H1 (cell line): ENCODE measurements around the gene TSPAN15. TPM values are rescaled to one million over a fixed set of nuclear protein-coding genes. Genes with fewer than 3 reads are reported as not detected.

Experiments
- EGR1 ChIP-seq: IDR thresholded peaks from 2 replicates; pipeline ENCODE4 v1.6.1; 2011; ENCODE audit warnings: low read depth, low read length, borderline replicate concordance
- SIN3A ChIP-seq, 2 experiments: IDR thresholded peaks in 1 of 2; conservative IDR thresholded peaks in 1 of 2; 2 replicates each; pipeline ENCODE4 v1.6.1; 2011 to 2012; ENCODE audit warnings: low read length in 2 of 2, improper control_type of control experiment in 1 of 2, low read depth in 1 of 2, mild to moderate bottlenecking in 1 of 2
- TAF1 ChIP-seq: IDR thresholded peaks from 2 replicates; pipeline ENCODE4 v1.6.1; 2011; ENCODE audit warnings: mild to moderate bottlenecking, low read depth, low read length
- ZNF274 ChIP-seq: IDR thresholded peaks from 2 replicates; pipeline ENCODE4 v1.7.0; 2012; ENCODE audit warnings: low read length, borderline replicate concordance; ENCODE audit errors: extremely low read depth
- polyA plus RNA-seq, 7 experiments: library from polyadenylated mRNA; depleted of rRNA in 3 of 7; stranded (reverse) in 5 of 7; unstranded in 2 of 7; fragments of >200 nt in 5 of 7; fragments of 200-250 nt in 2 of 7; gene quantifications; 1 replicate in 5 of 7; 2 replicates in 1 of 7; 4 replicates in 1 of 7; pipeline versions ENCODE4 v1.2.1 to v1.2.3, GENCODE V29; 2011 to 2013; ENCODE audit warnings: missing spikeins in 2 of 7, mixed read lengths in 2 of 7
- total RNA-seq: library from RNA; stranded (reverse); fragmentation: NEBNext Ultra II Directional; extraction: Animal tissue kit (Norgen Biotek cat#: 25700); gene quantifications from 2 replicates; pipeline ENCODE4 v1.2.1, GENCODE V29; 2021

TSPAN15 gene
- total and polyA plus RNA-seq, 2 of the 8 experiments (the other 6 are each of a cell fraction or from before 2014, with no cell fraction given): 9.7 to 20.0 TPM

- TF ChIP-seq ZNF274 (no peak), TAF1 (no peak), EGR1 (no peak), SIN3A (conservative IDR thresholded peaks at IDR 0.05 in 1 of 2, IDR thresholded peaks at IDR 0.05 in 1 of 2; ENCODE audit: low read depth in 1 of 2, low read length in 2 of 2) (no peak)
- TF ChIP-seq, all 59 proteins: peak for 0
Measured at GRCh38 chr10:69455006-69455763, 3.9 kb downstream of the TSPAN15 start (continued).
